Naive thymus-derived CD4-positive, alpha-beta T cell (primary cell): ENCODE measurements around the gene AIRE. TPM values are rescaled to one million over a fixed set of nuclear protein-coding genes. Genes with fewer than 3 reads are reported as not detected.

Experiments
- ATAC-seq: fragments of 150-1000 bp; cut with Tn5 transposase; 2 replicates; pipeline ENCODE4 v1.10.0; 2021; ENCODE audit warnings: mild to moderate bottlenecking, moderate library complexity
- CTCF ChIA-PET: fragments of 350-600 bp; sonication (Branson Sonifier 250); formaldehyde crosslinking; loops from one replicate; lab custom pipeline; 2021; ENCODE audit warnings: antibody characterized with exemption; lab: Charles Lee
- POLR2A ChIA-PET: fragments of 350-600 bp; sonication (Branson Sonifier 250); formaldehyde crosslinking; loops from one replicate; lab custom pipeline; 2021; ENCODE audit warnings: antibody characterized with exemption, inconsistent platforms; lab: Charles Lee
- DNase-seq, 9 donors: peaks; one replicate each; pipeline versions ENCODE4 v3.0.0 to v3.0.0-alpha.2; 2020 to 2022; ENCODE audit warnings: mixed read lengths in 1 of 9
- H3K27ac ChIP-seq: one replicate; pipeline ENCODE4 v1.7.0; 2013; ENCODE audit warnings: mild to moderate bottlenecking, low read depth, low read length, moderate library complexity
- H3K27me3 ChIP-seq, 2 donors: one replicate each; pipeline ENCODE4 v1.7.0; 2013; ENCODE audit warnings: low read length in 2 of 2, mild to moderate bottlenecking in 2 of 2, moderate library complexity in 2 of 2; ENCODE audit not compliant: control insufficient read depth in 2 of 2, insufficient read depth in 2 of 2
- H3K36me3 ChIP-seq, 3 experiments: 1 replicate in 2 of 3; 2 replicates in 1 of 3; pipeline ENCODE4 v1.7.0; 2013; ENCODE audit warnings: low read length in 3 of 3, mild to moderate bottlenecking in 3 of 3, moderate library complexity in 1 of 3; ENCODE audit not compliant: insufficient read depth in 3 of 3, control insufficient read depth in 2 of 3
- H3K4me1 ChIP-seq, 2 donors: one replicate each; pipeline ENCODE4 v1.7.0; 2013; ENCODE audit warnings: low read length in 2 of 2, mild to moderate bottlenecking in 2 of 2, moderate library complexity in 1 of 2; ENCODE audit not compliant: control insufficient read depth in 2 of 2, insufficient read depth in 2 of 2
- H3K4me3 ChIP-seq: 2 replicates; pipeline ENCODE4 v1.7.0; 2013; ENCODE audit warnings: mild to moderate bottlenecking, low read length
- H3K9me3 ChIP-seq, 3 experiments: 1 replicate in 2 of 3; 2 replicates in 1 of 3; pipeline ENCODE4 v1.7.0; 2013; ENCODE audit warnings: low read length in 3 of 3; ENCODE audit not compliant: control insufficient read depth in 2 of 3
- H3K27ac Mint-ChIP-seq, 9 donors: one replicate each; pipeline ENCODE4 v1.8.0; 2020 to 2022; ENCODE audit warnings: mixed read lengths in 9 of 9, mild to moderate bottlenecking in 8 of 9, moderate library complexity in 5 of 9, inconsistent platforms in 2 of 9
- H3K27me3 Mint-ChIP-seq, 5 donors: one replicate each; pipeline ENCODE4 v1.8.0; 2021 to 2022; ENCODE audit warnings: mixed read lengths in 5 of 5, mild to moderate bottlenecking in 1 of 5
- H3K36me3 Mint-ChIP-seq, 5 donors: one replicate each; pipeline ENCODE4 v1.8.0; 2020 to 2022; ENCODE audit warnings: mixed read lengths in 5 of 5, mild to moderate bottlenecking in 3 of 5, inconsistent platforms in 1 of 5
- H3K4me1 Mint-ChIP-seq, 7 donors: one replicate each; pipeline ENCODE4 v1.8.0; 2020 to 2022; ENCODE audit warnings: mixed read lengths in 7 of 7, mild to moderate bottlenecking in 3 of 7, inconsistent platforms in 1 of 7
- H3K4me3 Mint-ChIP-seq, 10 donors: one replicate each; pipeline ENCODE4 v1.8.0; 2020 to 2022; ENCODE audit warnings: mild to moderate bottlenecking in 10 of 10, mixed read lengths in 10 of 10, moderate library complexity in 6 of 10, inconsistent platforms in 2 of 10
- H3K9me3 Mint-ChIP-seq, 11 donors: one replicate each; pipeline ENCODE4 v1.8.0; 2020 to 2022; ENCODE audit warnings: mixed read lengths in 11 of 11, mild to moderate bottlenecking in 4 of 11, inconsistent platforms in 1 of 11, moderate library complexity in 1 of 11
- intact Hi-C, 2 donors: fragments of 100-400 bp; cut with micrococcal nuclease; formaldehyde crosslinking; loops; one replicate each; pipeline ENCODE4 v1.15.1; 2023
- polyA plus RNA-seq, 2 donors: library from polyadenylated mRNA; unstranded; fragments of 300-500 nt; fragmentation: Illumina TruSeq; gene quantifications; one replicate each; pipeline ENCODE4 v1.2.3, GENCODE V29; 2021
- total RNA-seq, 6 experiments: library from RNA in 5 of 6; stranded (reverse) in 5 of 6; gene quantifications; 1 replicate in 5 of 6; 2 replicates in 1 of 6; pipeline ENCODE4 v1.2.3 and lab custom pipeline; 2021 to 2026

Gene AIRE
- total and polyA plus RNA-seq, 7 experiments from 2014 or later, result 0.14 to 2.6 (median 0.32) TPM; not detected in 4

- H3K27me3 ChIP-seq, result no peaks in the 10 kb centered on the region
- no peaks in the 10 kb centered on the region for H3K9me3 ChIP-seq
- Mint-ChIP-seq H3K4me1 (no peaks in the 10 kb centered on the region), H3K27ac (no peak overlapping the region), H3K9me3 (no peaks in the 10 kb centered on the region), H3K4me3 (no peak overlapping the region), H3K36me3 (no peaks in the 10 kb centered on the region), H3K27me3 (no peaks in the 10 kb centered on the region)
- ChIA-PET CTCF (interaction anchor here (0.6 kb wide), 1 partner anchor 21 kb away, joined by 3 read pairs; no protein-coding TSS in a partner anchor), POLR2A (interaction anchor here (0.6 to 0.8 kb wide), 2 partner anchors 14 to 28 kb away, joined by 3 read pairs; partner anchors contain the start of gene TRPM2)
- DNase-seq (no peak), ATAC-seq (no peak)
- H3K4me1 ChIP-seq, result no peaks in the 10 kb centered on the region
- intact Hi-C loops, result loop anchor here in 1 of 2 donors (10.0 kb wide), 1 partner anchor 159 kb away; no protein-coding TSS in a partner anchor
- peaks cover 0 to 75% (median 0%) of the 10 kb centered on the region in 3 experiments for H3K36me3 ChIP-seq
- H3K4me3 ChIP-seq, result no peak overlapping the region
- no peak overlapping the region for H3K27ac ChIP-seq
Observed at GRCh38 chr21:44325386-44326271, 40.0 kb downstream of the AIRE start.

DNA sequence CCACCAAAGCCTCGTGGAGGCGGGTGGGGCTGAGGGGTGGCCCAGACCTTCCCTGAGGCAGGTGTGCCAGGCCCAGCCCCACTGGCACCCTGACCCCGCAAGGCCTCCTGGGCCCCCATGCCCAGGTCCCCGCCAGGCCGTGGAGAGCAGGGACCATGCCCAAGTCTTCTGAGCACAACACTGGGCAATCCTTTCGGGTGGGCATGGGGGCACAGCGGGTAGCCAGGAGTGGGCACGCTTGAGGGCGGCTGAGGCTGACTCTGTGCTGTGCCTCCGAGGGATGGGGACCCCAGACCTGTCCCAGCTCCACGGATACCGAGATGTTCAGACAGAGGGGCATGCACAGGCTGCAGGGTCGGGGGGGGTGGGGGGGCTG is 40.6 kb downstream of the AIRE start:
- H3K4me1 Mint-ChIP-seq, result no peaks in the 10 kb centered on the region
- H3K9me3 ChIP-seq, result no peaks in the 10 kb centered on the region
- intact Hi-C loops, result loop anchor here in 1 of 2 donors (10.0 kb wide), 1 partner anchor 159 kb away; no protein-coding TSS in a partner anchor
- ATAC-seq (no peak), DNase-seq (no peak)
- peaks cover 0 to 77% (median 0%) of the 10 kb centered on the region in 3 experiments for H3K36me3 ChIP-seq
- H3K9me3 Mint-ChIP-seq, result no peaks in the 10 kb centered on the region
- ChIA-PET POLR2A (interaction anchor here (0.8 kb wide), 1 partner anchor 27 kb away, joined by 3 read pairs; the partner anchor contains the start of gene TRPM2), CTCF (no interaction called here)
- H3K27ac Mint-ChIP-seq, result no peak overlapping the region
- no peaks in the 10 kb centered on the region for H3K27me3 ChIP-seq
- H3K4me1 ChIP-seq, result no peaks in the 10 kb centered on the region
- H3K4me3 ChIP-seq, result no peak overlapping the region
- no peaks in the 10 kb centered on the region for H3K36me3 Mint-ChIP-seq
- no peaks in the 10 kb centered on the region for H3K27me3 Mint-ChIP-seq
- no peak overlapping the region for H3K4me3 Mint-ChIP-seq
- H3K27ac ChIP-seq, result no peak overlapping the region

GRCh38 chr21:44326716-44327602 is 41.3 kb downstream of the AIRE start:
- ATAC-seq, result no peak
- DNase-seq, result no peak
- Histone ChIP-seq H3K9me3 (no peaks in the 10 kb centered on the region), H3K27me3 (no peaks in the 10 kb centered on the region), H3K27ac (no peak overlapping the region), H3K36me3 (peaks cover 0 to 77% (median 3%) of the 10 kb centered on the region in 3 experiments), H3K4me3 (no peak overlapping the region), H3K4me1 (no peaks in the 10 kb centered on the region)
- Mint-ChIP-seq H3K4me3 (no peak overlapping the region), H3K9me3 (peaks cover 0 to 2% (median 0%) of the 10 kb centered on the region in 11 donors), H3K27ac (peak overlapping the region in 2 of 9 donors; percentile 67 to 75), H3K36me3 (peaks cover 0 to 2% (median 0%) of the 10 kb centered on the region in 5 donors), H3K4me1 (no peaks in the 10 kb centered on the region), H3K27me3 (no peaks in the 10 kb centered on the region)
- intact Hi-C loops, result loop anchor here in 1 of 2 donors (10.0 kb wide), 1 partner anchor 158 kb away; no protein-coding TSS in a partner anchor
- CTCF ChIA-PET, result no interaction called here
- POLR2A ChIA-PET, result no interaction called here

- no peaks in the 10 kb centered on the region for H3K4me1 Mint-ChIP-seq
- no peak for ATAC-seq
- H3K27ac Mint-ChIP-seq, result peak overlapping the region in 2 of 9 donors; percentile 67 to 75
Observed at GRCh38 chr21:44327603-44327974, 41.9 kb downstream of the AIRE start.

GRCh38 chr21:44328242-44328895 is 42.7 kb downstream of the AIRE start:
- H3K4me1 ChIP-seq, result no peaks in the 10 kb centered on the region
- H3K9me3 Mint-ChIP-seq, result peaks cover 0 to 2% (median 0%) of the 10 kb centered on the region in 11 donors
- DNase-seq (no peak), ATAC-seq (no peak)
- no peak overlapping the region for H3K27ac ChIP-seq
- no peak overlapping the region for H3K4me3 ChIP-seq
- H3K36me3 ChIP-seq, result peaks cover 0 to 75% (median 8%) of the 10 kb centered on the region in 3 experiments
- H3K36me3 Mint-ChIP-seq, result peaks cover 0 to 3% (median 0%) of the 10 kb centered on the region in 5 donors
- H3K4me3 Mint-ChIP-seq, result no peak overlapping the region
- ChIA-PET POLR2A (interaction anchor here (1.1 to 1.2 kb wide), 2 partner anchors 9 to 11 kb away, joined by 4 to 5 read pairs; partner anchors contain the start of gene CFAP410), CTCF (no interaction called here)
- intact Hi-C loops, result loop anchor here in 1 of 2 donors (10.0 kb wide), 1 partner anchor 156 kb away; no protein-coding TSS in a partner anchor
- no peaks in the 10 kb centered on the region for H3K9me3 ChIP-seq
- H3K27ac Mint-ChIP-seq, result peak overlapping the region in 2 of 9 donors; percentile 4 to 54
- no peaks in the 10 kb centered on the region for H3K4me1 Mint-ChIP-seq
- H3K27me3 Mint-ChIP-seq, result no peaks in the 10 kb centered on the region
- no peaks in the 10 kb centered on the region for H3K27me3 ChIP-seq

More at GRCh38 chr21:44327603-44327974, 41.9 kb downstream of the AIRE start:
- Histone ChIP-seq H3K9me3 (no peaks in the 10 kb centered on the region), H3K4me3 (no peak overlapping the region), H3K36me3 (peaks cover 0 to 75% (median 4%) of the 10 kb centered on the region in 3 experiments), H3K4me1 (no peaks in the 10 kb centered on the region), H3K27me3 (no peaks in the 10 kb centered on the region), H3K27ac (no peak overlapping the region)
- peaks cover 0 to 2% (median 0%) of the 10 kb centered on the region in 11 donors for H3K9me3 Mint-ChIP-seq
- ChIA-PET POLR2A (interaction anchor here (1.1 kb wide), 1 partner anchor 12 kb away, joined by 4 read pairs; the partner anchor contains the start of gene CFAP410), CTCF (no interaction called here)
- no peak overlapping the region for H3K4me3 Mint-ChIP-seq
- H3K27me3 Mint-ChIP-seq, result no peaks in the 10 kb centered on the region
- intact Hi-C loops, result loop anchor here in 1 of 2 donors (10.0 kb wide), 1 partner anchor 157 kb away; no protein-coding TSS in a partner anchor
- no peak for DNase-seq
- H3K36me3 Mint-ChIP-seq, result peaks cover 0 to 3% (median 0%) of the 10 kb centered on the region in 5 donors
